Measurements from ENCODE around the gene FBXL19.

DNA sequence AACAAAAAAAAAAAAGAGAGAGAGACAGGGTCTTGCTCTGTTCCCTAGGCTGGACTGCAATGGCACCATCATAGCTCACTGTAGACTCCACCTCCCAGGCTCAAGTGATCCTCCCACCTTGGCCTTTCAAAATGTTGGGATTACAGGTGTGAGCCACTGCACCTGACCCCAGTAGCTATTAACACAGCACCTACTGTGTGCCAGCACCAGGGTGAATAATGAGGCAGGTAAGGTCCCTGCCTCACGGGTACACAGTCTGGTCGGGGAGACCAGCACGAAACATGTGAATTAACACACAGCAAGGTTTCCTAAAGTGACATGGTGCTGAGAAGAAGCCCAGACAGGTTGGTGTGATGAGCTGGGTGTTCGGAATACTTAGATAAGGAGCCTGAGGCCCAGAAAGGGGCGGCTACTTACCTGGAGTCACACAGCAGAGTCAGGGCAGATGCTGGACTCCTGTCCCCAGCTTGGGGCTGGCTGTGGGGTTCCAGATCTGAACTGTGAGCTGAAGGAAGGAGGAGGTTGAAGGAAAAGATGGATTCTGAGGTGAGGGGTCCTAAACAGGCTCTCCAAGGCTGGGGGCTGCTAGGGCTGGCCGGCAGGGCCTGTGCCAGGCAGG is 10.5 kb upstream of the FBXL19 start:
- TF ChIP-seq, protein P1, sequence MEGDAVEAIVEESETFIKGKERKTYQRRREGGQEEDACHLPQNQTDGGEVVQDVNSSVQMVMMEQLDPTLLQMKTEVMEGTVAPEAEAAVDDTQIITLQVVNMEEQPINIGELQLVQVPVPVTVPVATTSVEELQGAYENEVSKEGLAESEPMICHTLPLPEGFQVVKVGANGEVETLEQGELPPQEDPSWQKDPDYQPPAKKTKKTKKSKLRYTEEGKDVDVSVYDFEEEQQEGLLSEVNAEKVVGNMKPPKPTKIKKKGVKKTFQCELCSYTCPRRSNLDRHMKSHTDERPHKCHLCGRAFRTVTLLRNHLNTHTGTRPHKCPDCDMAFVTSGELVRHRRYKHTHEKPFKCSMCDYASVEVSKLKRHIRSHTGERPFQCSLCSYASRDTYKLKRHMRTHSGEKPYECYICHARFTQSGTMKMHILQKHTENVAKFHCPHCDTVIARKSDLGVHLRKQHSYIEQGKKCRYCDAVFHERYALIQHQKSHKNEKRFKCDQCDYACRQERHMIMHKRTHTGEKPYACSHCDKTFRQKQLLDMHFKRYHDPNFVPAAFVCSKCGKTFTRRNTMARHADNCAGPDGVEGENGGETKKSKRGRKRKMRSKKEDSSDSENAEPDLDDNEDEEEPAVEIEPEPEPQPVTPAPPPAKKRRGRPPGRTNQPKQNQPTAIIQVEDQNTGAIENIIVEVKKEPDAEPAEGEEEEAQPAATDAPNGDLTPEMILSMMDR (IDR thresholded peaks at IDR 0.05; ENCODE audit: insufficient read depth, low read length, poor library complexity, severe bottlenecking): no peak
- no peak for TF ChIP-seq EZH2phosphoT487 (conservative IDR thresholded peaks at IDR 0.05; ENCODE audit: low read length)

Measured in SU-DHL-6 (cell line).